Activated CD8-positive, alpha-beta T cell treated with anti-CD3 and anti-CD28 coated beads for 36 hours (primary cell): Measurements from ENCODE around the gene REELD1. TPM values are rescaled to one million over a fixed set of nuclear protein-coding genes. Genes with fewer than 3 reads are reported as not detected.

Experiments used
- ATAC-seq: fragments of 200-7000 bp; cut with Tn5 transposase; one replicate; pipeline ENCODE4 v1.10.0; 2021; ENCODE audit warnings: mild to moderate bottlenecking, moderate library complexity
- CTCF ChIA-PET: fragments of 350-600 bp; sonication (Branson Sonifier 250); formaldehyde crosslinking; loops from one replicate; lab custom pipeline; 2021; ENCODE audit warnings: antibody characterized with exemption; lab: Charles Lee
- POLR2A ChIA-PET: fragments of 350-600 bp; sonication (Branson Sonifier 250); formaldehyde crosslinking; loops from one replicate; lab custom pipeline; 2021; ENCODE audit warnings: antibody characterized with exemption; lab: Charles Lee
- DNase-seq: peaks from one replicate; pipeline ENCODE4 v3.0.0-alpha.2; 2020
- H3K27ac Mint-ChIP-seq: one replicate; pipeline ENCODE4 v1.8.0; 2021; ENCODE audit warnings: mild to moderate bottlenecking, mixed read lengths
- H3K27me3 Mint-ChIP-seq: one replicate; pipeline ENCODE4 v1.8.0; 2021; ENCODE audit warnings: mixed read lengths
- H3K36me3 Mint-ChIP-seq: one replicate; pipeline ENCODE4 v1.8.0; 2021; ENCODE audit warnings: low read depth, mixed read lengths
- H3K4me1 Mint-ChIP-seq: one replicate; pipeline ENCODE4 v1.8.0; 2021; ENCODE audit warnings: low read depth, mixed read lengths
- H3K4me3 Mint-ChIP-seq: one replicate; pipeline ENCODE4 v1.8.0; 2021; ENCODE audit warnings: mild to moderate bottlenecking, moderate library complexity, mixed read lengths
- H3K9me3 Mint-ChIP-seq: one replicate; pipeline ENCODE4 v1.8.0; 2021; ENCODE audit warnings: mixed read lengths
- CTCF ChIP-seq: fragments of 200-600 bp; IDR thresholded peaks from one replicate; pipeline ENCODE4 v1.8.0; 2022; ENCODE audit warnings: antibody characterized with exemption, mild to moderate bottlenecking
- intact Hi-C: fragments of 100-400 bp; cut with micrococcal nuclease; formaldehyde crosslinking; loops from one replicate; pipeline ENCODE4 v1.10.0; 2022
- total RNA-seq, 2 experiments: library from RNA; stranded (reverse); gene quantifications; one replicate each; pipeline ENCODE4 v1.2.3, GENCODE V29; 2021

REELD1 gene
- total RNA-seq, 2 experiments from 2014 or later, result 0.11 to 0.34 TPM

- H3K9me3 Mint-ChIP-seq, result no peaks in the 10 kb centered on the region
- peak overlapping the region; percentile 64 for H3K27ac Mint-ChIP-seq
- ChIA-PET CTCF (interaction anchor here (1.6 kb wide), 1 partner anchor 81 kb away, joined by 4 read pairs; no protein-coding TSS in a partner anchor), POLR2A (interaction anchor here (1.2 kb wide), 1 partner anchor 15 kb away, joined by 3 read pairs; no protein-coding TSS in a partner anchor)
- ATAC-seq (no peak), DNase-seq (no peak)
- TF ChIP-seq CTCF, result no peak
- peaks cover 10% of the 10 kb centered on the region for H3K36me3 Mint-ChIP-seq
- H3K27me3 Mint-ChIP-seq, result no peaks in the 10 kb centered on the region
- intact Hi-C loops, result no loop called here
- H3K4me3 Mint-ChIP-seq, result peak overlapping the region; percentile 85
- H3K4me1 Mint-ChIP-seq, result peaks cover 53% of the 10 kb centered on the region
Observed at GRCh38 chr4:146176891-146177290, 37.4 kb upstream of the REELD1 start.

- intact Hi-C loops, result no loop called here
- peaks cover 59% of the 10 kb centered on the region for H3K4me1 Mint-ChIP-seq
- DNase-seq (no peak), ATAC-seq (no peak)
- H3K36me3 Mint-ChIP-seq, result peaks cover 10% of the 10 kb centered on the region
- no peak overlapping the region for H3K4me3 Mint-ChIP-seq
- H3K27me3 Mint-ChIP-seq, result no peaks in the 10 kb centered on the region
- H3K27ac Mint-ChIP-seq, result no peak overlapping the region
- CTCF ChIA-PET, result interaction anchor here (1.6 kb wide), 1 partner anchor 83 kb away, joined by 4 read pairs; no protein-coding TSS in a partner anchor
- POLR2A ChIA-PET, result no interaction called here
- TF ChIP-seq CTCF, result no peak
- no peaks in the 10 kb centered on the region for H3K9me3 Mint-ChIP-seq
Observed at GRCh38 chr4:146178126-146178525, 36.2 kb upstream of the REELD1 start.

- Mint-ChIP-seq H3K27me3 (no peaks in the 10 kb centered on the region), H3K4me1 (peaks cover 60% of the 10 kb centered on the region), H3K27ac (peak overlapping the region; percentile 17), H3K36me3 (peaks cover 14% of the 10 kb centered on the region), H3K4me3 (no peak overlapping the region), H3K9me3 (no peaks in the 10 kb centered on the region)
- ATAC-seq (no peak), DNase-seq (no peak)
- CTCF ChIA-PET, result no interaction called here
- no peak for TF ChIP-seq CTCF
- intact Hi-C loops, result no loop called here
- POLR2A ChIA-PET, result no interaction called here
Observed at GRCh38 chr4:146179784-146180370, 34.5 kb upstream of the REELD1 start.

- DNase-seq (no peak), ATAC-seq (peak; percentile 64)
- CTCF ChIA-PET, result interaction anchor here (0.8 kb wide), 1 partner anchor 227 kb away, joined by 3 read pairs; no protein-coding TSS in a partner anchor
- no peaks in the 10 kb centered on the region for H3K27me3 Mint-ChIP-seq
- no peak for TF ChIP-seq CTCF
- H3K4me1 Mint-ChIP-seq, result peaks cover 51% of the 10 kb centered on the region
- H3K4me3 Mint-ChIP-seq, result no peak overlapping the region
- H3K36me3 Mint-ChIP-seq, result peaks cover 23% of the 10 kb centered on the region
- no peaks in the 10 kb centered on the region for H3K9me3 Mint-ChIP-seq
- POLR2A ChIA-PET, result no interaction called here
- intact Hi-C loops, result no loop called here
- no peak overlapping the region for H3K27ac Mint-ChIP-seq
Observed at GRCh38 chr4:146182443-146182842, 31.9 kb upstream of the REELD1 start.

- H3K27ac Mint-ChIP-seq, result no peak overlapping the region
- ATAC-seq (no peak), DNase-seq (no peak)
- H3K27me3 Mint-ChIP-seq, result no peaks in the 10 kb centered on the region
- H3K4me3 Mint-ChIP-seq, result no peak overlapping the region
- POLR2A ChIA-PET, result no interaction called here
- peaks cover 22% of the 10 kb centered on the region for H3K36me3 Mint-ChIP-seq
- H3K4me1 Mint-ChIP-seq, result peaks cover 44% of the 10 kb centered on the region
- no peaks in the 10 kb centered on the region for H3K9me3 Mint-ChIP-seq
- TF ChIP-seq CTCF, result no peak
- intact Hi-C loops, result no loop called here
- CTCF ChIA-PET, result no interaction called here
Observed at GRCh38 chr4:146183209-146183608, 31.1 kb upstream of the REELD1 start.
